Loucy (cell line): ENCODE data around the gene DMRT1.

Source experiments
- H2AFZ ChIP-seq: fragments of 200-600 bp; sonication (generic); 2 replicates; pipeline ENCODE4 v1.6.0; 2016; ENCODE audit warnings: antibody characterized with exemption, mild to moderate bottlenecking, low read length, moderate library complexity
- H3F3A ChIP-seq: fragments of 200-600 bp; 2 replicates; pipeline ENCODE4 v1.6.0; 2016; ENCODE audit warnings: antibody characterized with exemption, low read depth, mild to moderate bottlenecking
- H3K27me3 ChIP-seq: fragments of 200-600 bp; sonication (generic); 2 replicates; pipeline ENCODE4 v1.6.1; 2014; ENCODE audit warnings: low read length, mild to moderate bottlenecking; ENCODE audit not compliant: insufficient read depth, poor library complexity, severe bottlenecking
- H3K36me3 ChIP-seq: fragments of 200-600 bp; sonication (generic); 2 replicates; pipeline ENCODE4 v1.6.1; 2016; ENCODE audit warnings: low read length; ENCODE audit not compliant: insufficient read depth
- H3K4me1 ChIP-seq: fragments of 200-600 bp; sonication (generic); 2 replicates; pipeline ENCODE4 v1.5.1; 2014; ENCODE audit warnings: low read length, mild to moderate bottlenecking; ENCODE audit not compliant: insufficient read depth, poor library complexity, severe bottlenecking
- H3K4me2 ChIP-seq: fragments of 200-600 bp; sonication (generic); 2 replicates; pipeline ENCODE4 v1.6.0; 2014; ENCODE audit warnings: antibody characterized with exemption, low read length, low read depth, mild to moderate bottlenecking; ENCODE audit not compliant: poor library complexity, severe bottlenecking
- H3K4me3 ChIP-seq: fragments of 200-600 bp; sonication (generic); 2 replicates; pipeline ENCODE4 v1.5.1; 2014; ENCODE audit warnings: low read length, mild to moderate bottlenecking, mixed read lengths; ENCODE audit not compliant: poor library complexity, severe bottlenecking
- H3K79me2 ChIP-seq: fragments of 200-600 bp; sonication (generic); 2 replicates; pipeline ENCODE4 v1.6.1; 2014; ENCODE audit warnings: low read length; ENCODE audit not compliant: insufficient read depth
- H3K9ac ChIP-seq: fragments of 200-600 bp; sonication (generic); 2 replicates; pipeline ENCODE4 v1.6.0; 2014; ENCODE audit warnings: mild to moderate bottlenecking, low read depth, low read length, moderate library complexity; ENCODE audit not compliant: poor library complexity, severe bottlenecking
- H3K9me2 ChIP-seq: fragments of 200-600 bp; sonication (generic); replicated peaks from 2 replicates; pipeline ENCODE4 v1.6.1; 2016; ENCODE audit warnings: low read depth, low read length, mixed read lengths
- H3K9me3 ChIP-seq: fragments of 200-600 bp; sonication (generic); 2 replicates; pipeline ENCODE4 v1.6.1; 2014; ENCODE audit warnings: mild to moderate bottlenecking, antibody characterized with exemption, low read length, low read depth; ENCODE audit not compliant: insufficient read depth
- H4K20me1 ChIP-seq: fragments of 200-600 bp; sonication (generic); 2 replicates; pipeline ENCODE4 v1.6.0; 2014; ENCODE audit warnings: antibody characterized with exemption, low read length, mild to moderate bottlenecking; ENCODE audit not compliant: insufficient read depth, poor library complexity, severe bottlenecking
- EZH2phosphoT487 ChIP-seq: fragments of 200-600 bp; IDR thresholded peaks from 2 replicates; pipeline ENCODE4 v1.6.1; 2018; ENCODE audit warnings: antibody characterized with exemption, mild to moderate bottlenecking, moderate library complexity, borderline replicate concordance
- TF ChIP-seq, protein P1 (sequence below): fragments of 200-600 bp; sonication (generic); conservative IDR thresholded peaks from 2 replicates; pipeline ENCODE4 v1.5.1; 2014; ENCODE audit warnings: mild to moderate bottlenecking, antibody characterized with exemption, low read length

DMRT1 gene

DNA sequence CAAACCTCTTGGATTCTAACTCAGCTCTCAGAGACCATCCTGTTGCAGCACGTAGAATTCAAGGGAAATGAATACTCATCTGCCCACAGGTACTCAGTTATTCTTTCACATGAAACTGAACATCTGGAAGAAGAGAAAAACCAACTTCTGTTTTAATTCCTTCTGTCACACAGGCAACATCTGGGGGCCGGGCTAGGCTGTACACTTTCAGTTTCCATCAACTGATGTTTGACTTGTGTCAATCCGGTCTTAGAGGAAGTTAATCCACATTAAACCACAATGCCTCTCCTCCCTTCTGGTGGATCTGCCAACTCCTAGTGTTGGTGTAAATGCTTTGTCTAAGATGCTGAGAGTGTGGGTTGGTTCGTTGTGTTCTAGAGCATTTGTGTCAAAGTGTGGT, 152.5 kb downstream of the DMRT1 start:
- Histone ChIP-seq H3K4me2 (no peak overlapping the region), H3K4me3 (no peak overlapping the region), H3K79me2 (no peaks in the 10 kb centered on the region), H3K36me3 (no peaks in the 10 kb centered on the region), H3K9me2 (no peaks in the 10 kb centered on the region), H4K20me1 (no peaks in the 10 kb centered on the region), H3K4me1 (no peaks in the 10 kb centered on the region), H3K9ac (no peak overlapping the region), H2AFZ (no peak overlapping the region), H3K27me3 (no peaks in the 10 kb centered on the region), H3F3A (0 out of 2 replicates have a peak, but pooled peaks cover 2% of the 10 kb centered on the region), H3K9me3 (no peaks in the 10 kb centered on the region)
- TF ChIP-seq, protein P1, sequence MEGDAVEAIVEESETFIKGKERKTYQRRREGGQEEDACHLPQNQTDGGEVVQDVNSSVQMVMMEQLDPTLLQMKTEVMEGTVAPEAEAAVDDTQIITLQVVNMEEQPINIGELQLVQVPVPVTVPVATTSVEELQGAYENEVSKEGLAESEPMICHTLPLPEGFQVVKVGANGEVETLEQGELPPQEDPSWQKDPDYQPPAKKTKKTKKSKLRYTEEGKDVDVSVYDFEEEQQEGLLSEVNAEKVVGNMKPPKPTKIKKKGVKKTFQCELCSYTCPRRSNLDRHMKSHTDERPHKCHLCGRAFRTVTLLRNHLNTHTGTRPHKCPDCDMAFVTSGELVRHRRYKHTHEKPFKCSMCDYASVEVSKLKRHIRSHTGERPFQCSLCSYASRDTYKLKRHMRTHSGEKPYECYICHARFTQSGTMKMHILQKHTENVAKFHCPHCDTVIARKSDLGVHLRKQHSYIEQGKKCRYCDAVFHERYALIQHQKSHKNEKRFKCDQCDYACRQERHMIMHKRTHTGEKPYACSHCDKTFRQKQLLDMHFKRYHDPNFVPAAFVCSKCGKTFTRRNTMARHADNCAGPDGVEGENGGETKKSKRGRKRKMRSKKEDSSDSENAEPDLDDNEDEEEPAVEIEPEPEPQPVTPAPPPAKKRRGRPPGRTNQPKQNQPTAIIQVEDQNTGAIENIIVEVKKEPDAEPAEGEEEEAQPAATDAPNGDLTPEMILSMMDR = no peak
- no peak for TF ChIP-seq EZH2phosphoT487

DNA sequence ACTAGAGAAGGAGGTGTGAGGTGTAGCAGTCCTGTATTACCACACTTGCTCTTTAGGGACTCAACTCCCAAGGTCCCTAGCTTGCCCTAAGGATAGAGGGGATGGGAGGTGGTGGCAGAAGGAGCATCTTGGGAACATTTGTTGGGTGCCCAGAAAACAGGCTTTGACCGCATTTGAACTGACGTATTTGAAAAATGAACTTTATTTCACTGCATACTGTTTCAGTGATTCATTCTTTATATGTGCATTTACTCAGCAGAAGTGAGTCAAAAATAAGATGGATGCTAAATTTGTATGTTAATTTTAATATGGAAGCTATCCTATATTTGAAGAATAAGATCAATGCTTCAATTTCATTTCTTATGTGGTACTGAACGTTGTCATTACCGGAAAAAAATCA, 153.7 kb downstream of the DMRT1 start:
- no peak overlapping the region for H3K9ac ChIP-seq
- TF ChIP-seq, protein P1 = no peak
- TF ChIP-seq EZH2phosphoT487 = no peak
- H3K27me3 ChIP-seq = no peaks in the 10 kb centered on the region
- H3K9me3 ChIP-seq = no peaks in the 10 kb centered on the region
- H3K79me2 ChIP-seq = no peaks in the 10 kb centered on the region
- H4K20me1 ChIP-seq = no peaks in the 10 kb centered on the region
- no peaks in the 10 kb centered on the region for H3K36me3 ChIP-seq
- no peaks in the 10 kb centered on the region for H3K4me1 ChIP-seq
- no peak overlapping the region for H3K4me3 ChIP-seq
- 0 out of 2 replicates have a peak, but pooled peaks cover 2% of the 10 kb centered on the region for H3F3A ChIP-seq
- no peak overlapping the region for H2AFZ ChIP-seq
- H3K9me2 ChIP-seq = no peaks in the 10 kb centered on the region
- H3K4me2 ChIP-seq = no peak overlapping the region

DNA sequence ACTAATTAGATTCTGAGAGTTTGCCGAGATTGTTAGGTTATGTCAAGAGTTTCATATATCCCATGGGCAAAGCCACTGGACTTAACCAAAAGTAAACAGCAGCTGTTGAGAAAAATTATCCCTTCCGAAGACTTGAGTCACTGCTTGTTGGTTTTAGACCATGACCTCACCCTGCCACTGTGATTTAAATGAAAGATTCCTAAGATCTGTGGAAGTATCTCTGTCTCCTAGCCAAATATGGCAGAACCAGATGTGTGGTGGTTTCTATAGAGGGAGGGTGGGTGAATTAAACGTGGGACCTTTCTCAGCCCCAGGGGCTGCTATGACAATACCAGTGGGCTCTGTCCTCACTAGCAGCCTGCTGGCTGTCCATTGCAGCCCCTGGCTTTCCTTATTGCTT, 154.3 kb downstream of the DMRT1 start:
- Histone ChIP-seq H2AFZ (no peak overlapping the region), H3K79me2 (no peaks in the 10 kb centered on the region), H4K20me1 (no peaks in the 10 kb centered on the region), H3K9me2 (no peaks in the 10 kb centered on the region), H3K36me3 (no peaks in the 10 kb centered on the region), H3K9me3 (no peaks in the 10 kb centered on the region), H3K9ac (no peak overlapping the region), H3K4me3 (no peak overlapping the region), H3K27me3 (no peaks in the 10 kb centered on the region), H3K4me1 (no peaks in the 10 kb centered on the region), H3K4me2 (no peak overlapping the region), H3F3A (0 out of 2 replicates have a peak, but pooled peaks cover 2% of the 10 kb centered on the region)
- TF ChIP-seq, protein P1 = no peak
- no peak for TF ChIP-seq EZH2phosphoT487
